HG03575 (cell line): ENCODE measurements around the gene PNMT.

ENCODE experiments used
- ATAC-seq: cut with Tn5 transposase; IDR thresholded peaks from one replicate; pipeline ENCODE4 v1.9.1; 2021; ENCODE audit not compliant: unreplicated experiment, insufficient number of reproducible peaks, low FRiP score; ENCODE audit errors: extremely low read depth

The PNMT gene

GRCh38 chr17:39665642-39666224 is 2.5 kb upstream of the PNMT start:
- no peak for ATAC-seq

GRCh38 chr17:39666231-39666600 is 2.0 kb upstream of the PNMT start:
- ATAC-seq = no peak

- ATAC-seq = no peak
These were observed 1.5 kb upstream of the PNMT start for GRCh38 chr17:39666601-39667261.

GRCh38 chr17:39667262-39667944 is 850 bp upstream of the PNMT start:
- no peak for ATAC-seq

GRCh38 chr17:39669897-39670735 is 1.9 kb downstream of the PNMT start:
- no peak for ATAC-seq

GRCh38 chr17:39670746-39671145 is 2.5 kb downstream of the PNMT start:
- ATAC-seq = no peak

- no peak for ATAC-seq
These were observed 3.6 kb downstream of the PNMT start for GRCh38 chr17:39671651-39672521.

GRCh38 chr17:39672522-39673334 is 4.5 kb downstream of the PNMT start:
- no peak for ATAC-seq

GRCh38 chr17:39673335-39674081 is 5.3 kb downstream of the PNMT start:
- no peak for ATAC-seq

GRCh38 chr17:39674179-39674578 is 5.9 kb downstream of the PNMT start:
- no peak for ATAC-seq

- no peak for ATAC-seq
These were observed 6.6 kb downstream of the PNMT start for GRCh38 chr17:39674702-39675389.

GRCh38 chr17:39675390-39676082 is 7.3 kb downstream of the PNMT start:
- ATAC-seq = no peak

GRCh38 chr17:39676198-39676819 is 8.1 kb downstream of the PNMT start:
- no peak for ATAC-seq

GRCh38 chr17:39677072-39677471 is 8.8 kb downstream of the PNMT start:
- ATAC-seq = no peak

- no peak for ATAC-seq
These were observed 9.5 kb downstream of the PNMT start for GRCh38 chr17:39677542-39678339.
